Upper lobe of right lung (tissue), 1 donor: ENCODE results near the gene VPS50. TPM values are rescaled to one million over a fixed set of nuclear protein-coding genes. Genes with fewer than 3 reads are reported as not detected.
A peak's percentile ranks its signal among the peaks of the same experiment; 100 is the strongest.

Source experiments
- ATAC-seq: fragments of 200-7000 bp; cut with Tn5 transposase; one replicate; pipeline ENCODE4 v1.9.1; 2020; ENCODE audit warnings: mild to moderate bottlenecking, moderate library complexity
- DNase-seq: peaks from one replicate; pipeline ENCODE4 v3.0.0-alpha.2; 2020
- H3K27ac ChIP-seq: fragments of 200-600 bp; one replicate; pipeline ENCODE4 v1.8.0; 2022
- H3K27me3 ChIP-seq: fragments of 200-600 bp; one replicate; pipeline ENCODE4 v1.8.0; 2022; ENCODE audit warnings: mild to moderate bottlenecking
- H3K36me3 ChIP-seq: fragments of 200-600 bp; one replicate; pipeline ENCODE4 v1.8.0; 2022
- H3K4me1 ChIP-seq: fragments of 200-600 bp; one replicate; pipeline ENCODE4 v1.8.0; 2022
- H3K4me3 ChIP-seq: fragments of 200-600 bp; one replicate; pipeline ENCODE4 v1.8.0; 2022; ENCODE audit warnings: mild to moderate bottlenecking
- H3K9me3 ChIP-seq: fragments of 200-600 bp; one replicate; pipeline ENCODE4 v1.8.0; 2022
- CTCF ChIP-seq: fragments of 200-600 bp; IDR thresholded peaks from one replicate; pipeline ENCODE4 v1.8.0; 2022; ENCODE audit warnings: antibody characterized with exemption
- intact Hi-C: fragments of 100-400 bp; cut with DNase I; formaldehyde crosslinking; loops from one replicate; pipeline ENCODE4 v1.11.0; 2022
- total RNA-seq: library from RNA; stranded (reverse); fragmentation: NEBNext Ultra II Directional; extraction: Animal tissue kit (Norgen Biotek cat#: 25700); gene quantifications from one replicate; pipeline ENCODE4 v1.2.1, GENCODE V29; 2021
- donor health status: DM: no; HTN: yes; CAD: no; lungs with severe emphysema.

VPS50 gene
- total RNA-seq, 1 donor from 2014 or later: 30.2 TPM

GRCh38 chr7:93198472-93198871, 33.7 kb upstream of the VPS50 start:
- no peak overlapping the region for H3K4me3 ChIP-seq
- H3K36me3 ChIP-seq: no peaks in the 10 kb centered on the region
- intact Hi-C loops: no loop called here
- no peak for ATAC-seq
- no peaks in the 10 kb centered on the region for H3K4me1 ChIP-seq
- no peak for DNase-seq
- no peaks in the 10 kb centered on the region for H3K9me3 ChIP-seq
- no peak for TF ChIP-seq CTCF
- H3K27me3 ChIP-seq: no peaks in the 10 kb centered on the region
- no peak overlapping the region for H3K27ac ChIP-seq

DNA sequence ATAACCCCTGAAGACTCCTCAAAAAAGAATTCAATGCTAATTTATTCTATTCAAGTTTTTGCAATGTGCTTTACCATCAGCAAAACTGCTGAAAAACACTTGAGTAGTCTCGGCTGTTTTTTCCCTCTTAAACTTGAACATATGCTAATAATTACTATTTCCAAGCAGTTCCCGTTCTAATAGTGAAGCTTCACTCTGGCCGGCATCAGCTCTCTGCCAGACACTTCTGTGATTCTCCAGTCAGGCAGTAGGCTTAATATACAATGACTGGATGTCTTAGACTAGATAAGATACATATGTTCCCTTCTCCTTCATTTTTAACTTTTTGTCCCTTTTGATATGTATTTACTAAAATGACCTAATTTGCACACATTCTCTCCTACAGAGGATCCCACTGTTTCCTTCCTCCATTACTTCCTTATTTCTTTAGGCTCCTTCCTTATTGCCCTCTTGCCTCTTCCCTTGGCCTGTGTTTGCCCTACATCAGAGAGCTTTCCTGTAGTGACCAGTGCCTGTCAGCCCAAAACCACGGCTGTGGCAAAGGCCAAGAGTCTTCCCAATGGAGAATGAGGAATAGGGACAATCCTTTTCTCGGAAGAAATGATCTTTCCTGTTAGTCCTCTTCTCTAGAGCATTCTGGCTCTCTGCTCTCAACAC, 29.4 kb upstream of the VPS50 start:
- H3K9me3 ChIP-seq: no peaks in the 10 kb centered on the region
- DNase-seq (no peak), ATAC-seq (peak; percentile 68)
- H3K27ac ChIP-seq: no peak overlapping the region
- no peak overlapping the region for H3K4me3 ChIP-seq
- no peaks in the 10 kb centered on the region for H3K4me1 ChIP-seq
- no peaks in the 10 kb centered on the region for H3K36me3 ChIP-seq
- TF ChIP-seq CTCF: no peak
- intact Hi-C loops: no loop called here
- no peaks in the 10 kb centered on the region for H3K27me3 ChIP-seq

DNA sequence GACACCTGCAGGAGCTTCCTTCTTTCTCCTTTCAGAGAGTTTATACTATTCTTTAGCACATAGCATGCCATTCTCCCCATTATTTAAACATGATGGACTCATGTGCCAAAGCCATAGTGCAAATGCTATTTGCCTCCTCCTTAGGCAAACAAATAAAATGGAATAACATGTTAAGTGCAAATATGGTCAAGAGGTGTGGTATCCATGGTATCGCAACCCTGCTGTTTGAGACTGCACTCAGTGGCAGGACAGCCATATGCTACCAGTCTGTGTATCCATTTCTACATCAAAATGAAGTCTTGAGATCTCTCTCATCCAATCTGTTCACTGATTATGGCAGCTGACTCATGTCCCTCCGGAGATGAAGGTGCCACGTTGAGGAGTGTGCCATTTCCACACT, 28.7 kb upstream of the VPS50 start:
- no peaks in the 10 kb centered on the region for H3K9me3 ChIP-seq
- DNase-seq (no peak), ATAC-seq (peak; percentile 31)
- intact Hi-C loops: no loop called here
- TF ChIP-seq CTCF: no peak
- no peak overlapping the region for H3K27ac ChIP-seq
- no peaks in the 10 kb centered on the region for H3K27me3 ChIP-seq
- no peaks in the 10 kb centered on the region for H3K36me3 ChIP-seq
- no peak overlapping the region for H3K4me3 ChIP-seq
- no peaks in the 10 kb centered on the region for H3K4me1 ChIP-seq

GRCh38 chr7:93205046-93205445, 27.1 kb upstream of the VPS50 start:
- DNase-seq (no peak), ATAC-seq (no peak)
- intact Hi-C loops: no loop called here

GRCh38 chr7:93211228-93211818, 20.8 kb upstream of the VPS50 start:
- ATAC-seq: no peak
- TF ChIP-seq CTCF: no peak

More at GRCh38 chr7:93205046-93205445, 27.1 kb upstream of the VPS50 start:
- TF ChIP-seq CTCF: no peak
- H3K36me3 ChIP-seq: no peaks in the 10 kb centered on the region
- H3K4me1 ChIP-seq: no peaks in the 10 kb centered on the region
- no peaks in the 10 kb centered on the region for H3K9me3 ChIP-seq
- H3K27me3 ChIP-seq: no peaks in the 10 kb centered on the region
- no peak overlapping the region for H3K27ac ChIP-seq
- no peak overlapping the region for H3K4me3 ChIP-seq

More at GRCh38 chr7:93211228-93211818, 20.8 kb upstream of the VPS50 start:
- Histone ChIP-seq H3K36me3 (no peaks in the 10 kb centered on the region), H3K27ac (no peak overlapping the region), H3K4me1 (no peaks in the 10 kb centered on the region), H3K4me3 (no peak overlapping the region), H3K9me3 (no peaks in the 10 kb centered on the region), H3K27me3 (no peaks in the 10 kb centered on the region)
- DNase-seq: no peak
- intact Hi-C loops: no loop called here
